ENCODE results near the gene TMEM243.
"Not testable (repeated sequence)": the region's sequence is repeated elsewhere in the genome, so short reads cannot be mapped to it uniquely, and the experiment has no call there.

Gene TMEM243, protein sequence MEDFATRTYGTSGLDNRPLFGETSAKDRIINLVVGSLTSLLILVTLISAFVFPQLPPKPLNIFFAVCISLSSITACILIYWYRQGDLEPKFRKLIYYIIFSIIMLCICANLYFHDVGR

DNA sequence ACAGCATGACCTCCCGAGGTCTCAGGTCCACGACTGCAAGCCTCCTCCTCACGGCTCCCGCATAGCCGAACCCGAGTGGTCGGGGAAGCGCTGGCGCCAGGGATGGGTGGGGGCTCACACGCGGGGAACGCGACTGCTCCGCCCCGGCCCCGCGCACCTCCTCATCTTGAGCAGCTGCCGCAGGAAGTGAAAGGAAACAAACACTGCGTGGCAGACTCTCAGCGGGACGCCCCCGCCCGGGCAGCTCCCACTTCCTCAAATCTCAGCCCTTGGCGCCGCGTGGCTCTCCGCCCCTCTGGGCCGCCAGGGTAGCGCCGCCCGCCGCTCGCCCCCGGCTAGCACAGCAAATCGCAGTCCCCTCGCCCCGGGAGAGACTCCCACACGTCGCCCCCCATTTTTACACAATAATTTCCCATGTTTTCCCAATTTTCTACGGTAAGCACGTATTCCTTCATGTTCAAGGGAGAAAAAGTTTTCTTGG lies at the start of gene TMEM243:
TMEM243 (minus strand) TSS at position 188 of the 481 bp plus-strand sequence. CDS start 229 bp downstream, outside the sequence.
- TF ChIP-seq, protein P1, sequence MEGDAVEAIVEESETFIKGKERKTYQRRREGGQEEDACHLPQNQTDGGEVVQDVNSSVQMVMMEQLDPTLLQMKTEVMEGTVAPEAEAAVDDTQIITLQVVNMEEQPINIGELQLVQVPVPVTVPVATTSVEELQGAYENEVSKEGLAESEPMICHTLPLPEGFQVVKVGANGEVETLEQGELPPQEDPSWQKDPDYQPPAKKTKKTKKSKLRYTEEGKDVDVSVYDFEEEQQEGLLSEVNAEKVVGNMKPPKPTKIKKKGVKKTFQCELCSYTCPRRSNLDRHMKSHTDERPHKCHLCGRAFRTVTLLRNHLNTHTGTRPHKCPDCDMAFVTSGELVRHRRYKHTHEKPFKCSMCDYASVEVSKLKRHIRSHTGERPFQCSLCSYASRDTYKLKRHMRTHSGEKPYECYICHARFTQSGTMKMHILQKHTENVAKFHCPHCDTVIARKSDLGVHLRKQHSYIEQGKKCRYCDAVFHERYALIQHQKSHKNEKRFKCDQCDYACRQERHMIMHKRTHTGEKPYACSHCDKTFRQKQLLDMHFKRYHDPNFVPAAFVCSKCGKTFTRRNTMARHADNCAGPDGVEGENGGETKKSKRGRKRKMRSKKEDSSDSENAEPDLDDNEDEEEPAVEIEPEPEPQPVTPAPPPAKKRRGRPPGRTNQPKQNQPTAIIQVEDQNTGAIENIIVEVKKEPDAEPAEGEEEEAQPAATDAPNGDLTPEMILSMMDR (IDR thresholded peaks at IDR 0.05; ENCODE audit: low read length, missing control alignments), result no peak
- peak; percentile 73 for DNase-seq (ENCODE audit: low read depth)

DNA sequence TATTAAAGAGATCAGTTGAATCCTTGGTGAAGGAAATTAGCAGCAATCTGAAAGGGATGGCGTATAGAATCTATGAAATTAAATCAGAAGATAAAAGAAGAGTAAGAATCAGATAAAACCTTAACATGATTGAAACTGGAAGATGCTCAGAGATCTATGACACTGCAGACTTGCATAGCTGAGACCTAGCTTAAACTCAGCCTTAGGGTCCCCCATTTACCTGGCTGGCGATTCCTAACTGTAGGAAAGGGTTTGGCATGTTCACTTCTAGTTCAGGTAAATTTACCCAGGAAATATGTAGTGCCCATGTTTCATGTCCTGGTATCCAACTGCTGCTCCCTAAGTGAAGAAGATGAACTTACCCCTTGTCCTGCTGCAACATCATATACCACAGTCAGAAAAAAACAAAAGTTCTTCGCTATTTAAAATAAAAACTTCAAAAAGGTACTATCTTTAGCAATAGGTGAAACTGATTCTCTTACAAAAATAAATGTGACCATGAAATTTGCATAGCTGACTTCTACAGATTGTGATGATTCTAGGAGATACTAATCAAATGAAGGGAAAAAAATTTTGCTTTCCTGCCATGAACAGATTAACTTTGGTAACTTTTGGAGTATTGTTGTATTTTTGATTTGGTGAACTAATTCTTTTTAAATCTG lies 47.8 kb upstream of the TMEM243 start:
- DNase-seq (ENCODE audit: low read depth), result no peak
- TF ChIP-seq, protein P1 (IDR thresholded peaks at IDR 0.05; ENCODE audit: low read length, missing control alignments), result no peak
- no peak overlapping the region for H3K4me3 ChIP-seq (replicated peaks; ENCODE audit: low read depth, low read length)

More for the DNA sequence above, at the start of gene TMEM243:
- peak within 1 kb of the TSS; percentile 88 for H3K4me3 ChIP-seq (replicated peaks; ENCODE audit: low read depth, low read length)

DNA sequence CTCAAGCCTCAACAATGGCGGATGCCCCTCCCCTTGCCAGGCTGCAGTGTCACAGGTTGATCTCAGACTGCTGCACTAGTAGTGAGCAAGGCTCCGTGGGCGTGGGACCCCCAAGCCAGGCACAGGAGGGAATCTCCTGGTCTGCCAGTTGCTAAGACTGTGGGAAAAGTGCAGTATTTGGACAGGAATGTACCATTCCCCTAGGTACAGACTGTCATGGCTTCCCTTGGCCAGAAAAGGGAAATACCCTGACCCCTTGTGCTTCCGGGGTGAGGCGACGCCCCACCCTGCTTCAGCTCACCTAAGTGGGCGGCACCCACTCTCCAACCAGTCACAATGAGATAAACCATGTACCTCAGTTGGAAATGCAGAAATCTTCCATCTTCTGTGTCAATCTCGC lies 44.0 kb upstream of the TMEM243 start:
- no peak for DNase-seq (ENCODE audit: low read depth)
- H3K4me3 ChIP-seq (replicated peaks; ENCODE audit: low read depth, low read length), result no peak overlapping the region
- TF ChIP-seq, protein P1 (IDR thresholded peaks at IDR 0.05; ENCODE audit: low read length, missing control alignments), result no peak

DNA sequence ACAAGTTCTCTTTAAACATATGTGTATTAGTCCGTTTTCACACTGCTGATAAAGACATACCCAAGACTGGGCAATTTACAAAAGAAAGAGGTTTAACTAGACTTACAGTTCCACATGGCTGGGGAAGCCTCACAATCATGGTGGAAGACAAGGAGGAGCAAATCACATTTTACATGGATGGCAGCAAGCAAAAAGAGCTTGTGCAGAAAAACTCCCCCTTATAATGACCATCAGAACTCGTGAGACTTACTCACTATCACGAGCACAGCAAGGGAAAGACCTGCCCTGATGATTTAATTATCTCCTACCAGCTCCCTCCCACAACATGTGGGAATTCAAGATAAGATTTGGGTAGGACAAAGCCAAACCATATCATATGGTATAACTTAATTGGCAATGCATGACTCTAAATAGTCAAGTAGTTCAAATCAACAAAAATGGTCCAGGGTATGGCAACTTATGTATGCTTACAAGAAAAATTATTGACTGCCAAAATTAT lies 34.1 kb upstream of the TMEM243 start:
- DNase-seq (ENCODE audit: low read depth), result no peak
- H3K4me3 ChIP-seq (replicated peaks; ENCODE audit: low read depth, low read length), result no peak overlapping the region
- TF ChIP-seq, protein P1 (IDR thresholded peaks at IDR 0.05; ENCODE audit: low read length, missing control alignments), result no peak

DNA sequence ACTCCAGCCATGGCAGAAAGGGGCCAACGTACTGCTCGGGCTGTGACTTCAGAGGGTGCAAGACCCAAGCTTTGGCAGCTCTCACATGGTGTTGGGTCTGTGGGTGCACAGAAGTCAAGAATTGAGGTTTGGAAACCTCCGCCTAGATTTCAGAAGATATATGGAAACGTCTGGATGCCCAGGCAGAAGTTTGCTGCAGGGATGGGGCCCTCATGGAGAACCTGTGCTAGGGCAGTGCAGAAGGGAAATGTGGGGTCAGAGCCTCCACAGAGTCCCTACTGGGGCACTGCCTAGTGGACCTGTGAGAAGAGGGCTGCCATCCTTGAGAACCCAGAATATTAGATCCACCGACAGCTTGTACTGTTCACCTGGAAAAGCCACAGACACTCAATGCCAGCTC lies 26.1 kb upstream of the TMEM243 start:
- DNase-seq (ENCODE audit: low read depth); H3K4me3 ChIP-seq (replicated peaks; ENCODE audit: low read depth, low read length): not testable (repeated sequence)

DNA sequence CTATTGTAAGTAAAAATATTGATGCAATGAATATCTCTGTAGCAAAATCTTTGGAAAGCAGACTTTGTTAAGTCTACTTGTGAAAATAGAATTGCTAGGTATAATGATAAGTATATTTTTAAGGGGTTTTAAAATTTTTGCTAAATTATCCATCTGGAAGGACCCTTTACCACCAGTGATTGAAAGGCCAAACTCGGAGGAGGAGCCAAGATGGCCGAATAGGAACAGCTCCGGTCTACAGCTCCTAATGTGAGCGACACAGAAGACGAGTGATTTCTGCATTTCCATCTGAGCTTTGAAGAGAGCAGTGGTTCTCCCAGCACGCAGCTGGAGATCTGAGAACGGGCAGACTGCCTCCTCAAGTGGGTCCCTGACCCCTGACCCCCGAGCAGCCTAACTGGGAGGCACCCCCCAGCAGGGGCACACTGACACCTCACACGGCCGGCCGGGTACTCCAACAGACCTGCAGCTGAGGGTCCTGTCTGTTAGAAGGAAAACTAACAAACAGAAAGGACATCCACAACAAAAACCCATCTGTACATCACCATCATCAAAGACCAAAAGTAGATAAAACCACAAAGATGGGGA lies 19.0 kb upstream of the TMEM243 start:
- DNase-seq (ENCODE audit: low read depth); H3K4me3 ChIP-seq (replicated peaks; ENCODE audit: low read depth, low read length): not testable (repeated sequence)

DNA sequence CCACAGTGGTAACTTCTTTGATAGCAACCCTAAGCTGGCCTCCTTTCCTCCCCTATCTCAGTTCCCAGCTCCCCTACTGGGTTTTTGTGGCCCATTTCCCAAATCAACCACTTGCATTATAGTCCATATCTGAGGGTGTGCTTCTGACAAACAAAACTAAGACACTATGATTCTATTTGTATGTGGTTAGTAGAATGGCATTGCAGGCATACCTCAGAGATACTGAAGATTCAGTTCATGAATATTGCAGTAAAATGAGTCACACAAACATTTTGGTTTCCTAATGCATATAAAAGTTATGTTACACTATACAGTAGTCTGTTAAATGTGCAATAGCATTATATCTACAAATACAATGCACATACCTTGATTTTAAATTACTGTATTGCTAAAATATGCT lies 15.4 kb upstream of the TMEM243 start:
- TF ChIP-seq, protein P1 (IDR thresholded peaks at IDR 0.05; ENCODE audit: low read length, missing control alignments), result no peak
- DNase-seq (ENCODE audit: low read depth), result peak; percentile 36

More for the DNA sequence above, 15.4 kb upstream of the TMEM243 start:
- H3K4me3 ChIP-seq (replicated peaks; ENCODE audit: low read depth, low read length), result no peak overlapping the region

All from fibroblast of pulmonary artery (primary cell).